ENCODE data around the gene AKAP6. TPM values are rescaled to one million over a fixed set of nuclear protein-coding genes. Genes with fewer than 3 reads are reported as not detected.

The AKAP6 gene
- total and polyA plus RNA-seq, 7 donors = 0.60 to 56.2 (median 29.5) TPM; not detected in 1

DNA sequence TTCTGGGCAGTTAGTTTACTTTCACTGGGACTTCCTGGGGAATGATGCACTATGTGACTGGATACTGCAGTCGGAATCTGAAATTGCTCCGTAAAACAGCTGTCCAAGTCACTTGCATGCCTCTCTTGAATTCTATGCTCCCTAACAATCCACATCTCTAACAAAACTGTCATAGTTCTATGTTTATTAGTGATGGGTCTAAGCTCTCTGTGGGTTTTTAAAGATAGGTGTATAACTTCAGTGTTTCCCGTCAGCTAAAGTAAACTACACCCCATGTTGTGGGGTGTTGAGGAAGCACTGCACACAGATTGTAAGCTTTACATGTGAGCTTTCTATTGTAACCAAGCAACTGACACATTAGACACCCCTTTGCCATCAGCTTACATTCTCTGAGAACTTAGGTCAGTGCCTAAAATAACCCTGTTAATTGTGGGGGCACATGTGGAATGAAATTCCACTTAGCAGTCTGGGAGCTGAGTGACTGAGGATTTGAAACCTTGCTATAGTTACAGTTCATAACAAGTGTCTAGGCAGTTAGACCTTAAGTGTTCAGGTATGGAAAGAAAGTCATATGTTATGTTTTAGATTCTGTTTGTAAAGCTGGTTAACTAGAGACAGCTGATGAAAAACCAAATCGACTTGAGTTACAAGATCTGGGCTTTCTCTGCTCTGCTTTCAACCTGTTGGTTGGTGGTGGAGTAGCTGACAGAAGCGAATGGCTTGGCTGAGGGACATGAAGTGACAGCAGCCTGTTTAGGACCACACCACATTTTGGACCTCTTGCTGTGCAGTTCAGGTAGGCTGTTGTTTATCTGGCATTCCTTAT, 165.7 kb downstream of the AKAP6 start:
- TF ChIP-seq EP300 (IDR thresholded peaks at IDR 0.05) = peak in 1 of 4 donors; percentile 44
- TF ChIP-seq, protein P1, sequence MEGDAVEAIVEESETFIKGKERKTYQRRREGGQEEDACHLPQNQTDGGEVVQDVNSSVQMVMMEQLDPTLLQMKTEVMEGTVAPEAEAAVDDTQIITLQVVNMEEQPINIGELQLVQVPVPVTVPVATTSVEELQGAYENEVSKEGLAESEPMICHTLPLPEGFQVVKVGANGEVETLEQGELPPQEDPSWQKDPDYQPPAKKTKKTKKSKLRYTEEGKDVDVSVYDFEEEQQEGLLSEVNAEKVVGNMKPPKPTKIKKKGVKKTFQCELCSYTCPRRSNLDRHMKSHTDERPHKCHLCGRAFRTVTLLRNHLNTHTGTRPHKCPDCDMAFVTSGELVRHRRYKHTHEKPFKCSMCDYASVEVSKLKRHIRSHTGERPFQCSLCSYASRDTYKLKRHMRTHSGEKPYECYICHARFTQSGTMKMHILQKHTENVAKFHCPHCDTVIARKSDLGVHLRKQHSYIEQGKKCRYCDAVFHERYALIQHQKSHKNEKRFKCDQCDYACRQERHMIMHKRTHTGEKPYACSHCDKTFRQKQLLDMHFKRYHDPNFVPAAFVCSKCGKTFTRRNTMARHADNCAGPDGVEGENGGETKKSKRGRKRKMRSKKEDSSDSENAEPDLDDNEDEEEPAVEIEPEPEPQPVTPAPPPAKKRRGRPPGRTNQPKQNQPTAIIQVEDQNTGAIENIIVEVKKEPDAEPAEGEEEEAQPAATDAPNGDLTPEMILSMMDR (IDR thresholded peaks at IDR 0.05) = no peak
- 76 to 81% methylated on average over 5 of the region's 5 CpGs for WGBS, 2 donors
- Histone ChIP-seq H3K4me1 (peaks cover 0 to 62% (median 33%) of the 10 kb centered on the region in 4 donors), H3K4me3 (peak overlapping the region in 3 of 4 donors; percentile 6 to 36 (median 32)), H3K27me3 (no peaks in the 10 kb centered on the region), H3K36me3 (no peaks in the 10 kb centered on the region), H3K27ac (peak overlapping the region; percentile 71 to 85 (median 78)), H3K9me3 (no peaks in the 10 kb centered on the region)
- DNase-seq = no peak
- intact Hi-C loops (cut with DNase I) = no loop called here

DNA sequence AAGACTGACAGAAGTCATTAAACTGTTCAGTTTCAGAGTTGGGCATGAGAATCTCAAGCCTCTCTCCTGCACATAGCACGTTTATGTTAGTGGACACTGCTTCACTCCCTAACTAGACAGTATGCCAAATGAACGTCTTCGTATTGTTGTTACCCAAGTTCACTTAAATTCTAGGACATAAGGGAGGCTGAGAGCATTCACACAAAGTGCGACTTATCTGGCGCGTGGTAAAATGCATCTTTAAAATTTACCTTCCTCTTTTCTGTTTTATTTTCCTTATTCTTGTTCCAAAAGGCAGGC, 166.3 kb downstream of the AKAP6 start:
- intact Hi-C loops (cut with DNase I) = no loop called here
- TF ChIP-seq, protein P1 (IDR thresholded peaks at IDR 0.05) = no peak
- peak overlapping the region; percentile 71 to 85 (median 78) for H3K27ac ChIP-seq
- no peak for DNase-seq
- H3K36me3 ChIP-seq = no peaks in the 10 kb centered on the region
- H3K4me3 ChIP-seq = peak overlapping the region in 3 of 4 donors; percentile 6 to 36 (median 32)
- peaks cover 0 to 67% (median 33%) of the 10 kb centered on the region in 4 donors for H3K4me1 ChIP-seq
- H3K27me3 ChIP-seq = no peaks in the 10 kb centered on the region
- 78 to 85% methylated on average over 6 of the region's 6 CpGs for WGBS, 2 donors
- no peaks in the 10 kb centered on the region for H3K9me3 ChIP-seq

DNA sequence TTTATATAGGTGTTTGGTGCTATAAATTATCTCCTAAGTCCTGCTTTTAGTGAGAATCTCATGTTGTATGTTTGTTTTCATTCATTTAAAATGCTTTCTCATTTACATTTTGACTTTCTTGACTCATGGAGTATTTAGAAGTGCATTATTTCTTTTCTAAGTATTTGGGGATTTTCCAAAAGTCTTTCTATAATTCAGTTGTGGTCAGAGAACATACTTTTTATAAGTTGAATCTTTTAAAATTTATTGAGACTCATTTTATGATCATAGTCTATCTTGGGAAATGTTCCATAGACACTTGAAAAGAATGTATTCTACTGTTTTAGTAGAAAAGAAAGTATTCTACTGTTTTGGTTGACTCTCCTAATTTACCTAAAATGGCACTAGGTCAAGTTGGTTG, 168.2 kb downstream of the AKAP6 start:
- TF ChIP-seq, protein P1 (IDR thresholded peaks at IDR 0.05) = no peak
- TF ChIP-seq POLR2A (IDR thresholded peaks at IDR 0.05) = no peak
- TF ChIP-seq POLR2AphosphoS5 (IDR thresholded peaks at IDR 0.05) = no peak
- TF ChIP-seq EP300 (IDR thresholded peaks at IDR 0.05) = no peak
- H3K27ac ChIP-seq = peak overlapping the region; percentile 50 to 85 (median 77)
- no peaks in the 10 kb centered on the region for H3K9me3 ChIP-seq
- intact Hi-C loops (cut with DNase I) = no loop called here
- H3K4me1 ChIP-seq = peaks cover 0 to 68% (median 39%) of the 10 kb centered on the region in 4 donors
- no peaks in the 10 kb centered on the region for H3K36me3 ChIP-seq
- H3K4me3 ChIP-seq = peak overlapping the region in 2 of 4 donors; percentile 16 to 36
- H3K27me3 ChIP-seq = no peaks in the 10 kb centered on the region
- DNase-seq = no peak

DNA sequence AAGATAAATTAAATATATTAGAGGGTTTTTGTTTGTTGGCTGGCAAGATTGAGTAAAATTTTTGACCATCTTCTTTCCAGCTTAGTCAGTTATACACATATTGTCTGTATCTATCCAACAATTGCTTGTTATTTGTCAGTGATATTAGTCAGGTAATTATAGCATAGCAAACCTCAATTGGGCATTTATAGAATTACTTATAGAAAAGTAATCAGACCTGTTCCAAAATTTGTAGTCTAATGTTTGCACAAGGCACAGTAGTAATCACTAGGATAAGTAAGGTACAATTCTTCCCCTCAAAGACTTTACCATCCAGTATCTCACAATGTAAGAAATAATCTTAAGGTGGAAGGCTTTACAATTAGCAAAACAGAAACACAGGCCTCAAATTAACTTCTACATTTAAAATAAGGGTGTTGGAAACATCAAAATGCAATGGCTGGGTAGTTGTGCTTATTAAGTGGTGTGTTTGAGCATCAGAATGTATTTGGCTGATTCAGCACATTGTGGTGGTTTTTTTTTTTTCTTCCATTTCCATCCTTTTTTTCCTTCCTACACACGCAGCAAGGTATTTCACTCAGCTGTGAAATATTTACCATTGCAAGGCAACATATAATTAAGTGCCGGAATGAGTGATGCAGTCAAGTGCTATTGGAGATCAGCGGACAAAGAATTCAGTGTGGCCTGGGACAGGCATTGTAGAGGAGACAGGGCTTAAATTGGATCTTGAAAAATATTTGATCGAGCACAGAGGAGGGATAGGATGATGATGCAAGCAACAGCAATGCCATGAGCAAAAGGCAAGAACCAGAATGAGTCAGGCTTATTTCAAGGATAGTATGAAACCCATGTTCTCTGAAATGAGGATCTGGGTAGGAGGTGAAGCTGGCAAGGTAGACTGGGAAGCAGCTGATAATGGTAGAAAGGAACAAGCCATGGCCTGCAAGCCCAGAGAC, 178.2 kb downstream of the AKAP6 start:
- DNase-seq = no peak
- intact Hi-C loops (cut with DNase I) = no loop called here
- Histone ChIP-seq H3K36me3 (no peaks in the 10 kb centered on the region), H3K27me3 (no peaks in the 10 kb centered on the region), H3K9me3 (no peaks in the 10 kb centered on the region), H3K4me1 (peaks cover 0 to 34% (median 13%) of the 10 kb centered on the region in 4 donors), H3K4me3 (no peak overlapping the region), H3K27ac (peak overlapping the region; percentile 75 to 88 (median 82))
- TF ChIP-seq POLR2A (IDR thresholded peaks at IDR 0.05) (no peak), EP300 (IDR thresholded peaks at IDR 0.05) (no peak), POLR2AphosphoS5 (IDR thresholded peaks at IDR 0.05) (no peak)
- WGBS, 2 donors = 91 to 94% methylated on average over 4 of the region's 4 CpGs

DNA sequence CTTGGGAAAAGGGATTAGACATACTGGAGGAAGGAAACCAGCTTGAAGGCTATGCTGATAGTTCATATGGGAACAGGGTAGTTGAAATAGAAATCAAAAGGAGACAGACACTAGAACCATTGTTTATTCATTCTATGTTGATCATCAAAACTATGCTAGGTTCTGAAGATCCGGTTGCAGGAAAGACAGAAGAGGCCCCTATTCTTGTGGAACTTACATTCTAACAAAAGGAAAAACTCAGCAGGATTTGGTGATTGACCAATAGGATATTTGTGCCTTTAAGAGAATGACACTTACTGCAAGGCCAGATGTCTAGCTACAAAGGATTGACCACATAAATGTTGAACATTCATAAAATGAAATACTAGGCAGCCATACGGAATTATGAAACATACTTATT, 179.2 kb downstream of the AKAP6 start:
- DNase-seq = no peak
- intact Hi-C loops (cut with DNase I) = no loop called here
- Histone ChIP-seq H3K9me3 (no peaks in the 10 kb centered on the region), H3K4me3 (no peak overlapping the region), H3K27ac (peak overlapping the region; percentile 75 to 88 (median 82)), H3K36me3 (no peaks in the 10 kb centered on the region), H3K4me1 (peaks cover 0 to 38% (median 21%) of the 10 kb centered on the region in 4 donors), H3K27me3 (no peaks in the 10 kb centered on the region)
- 67 to 79% methylated on average over 2 of the region's 2 CpGs for WGBS, 2 donors
- TF ChIP-seq POLR2AphosphoS5 (IDR thresholded peaks at IDR 0.05) = no peak
- no peak for TF ChIP-seq POLR2A (IDR thresholded peaks at IDR 0.05)
- TF ChIP-seq, protein P1 (IDR thresholded peaks at IDR 0.05) = no peak
- TF ChIP-seq EP300 (IDR thresholded peaks at IDR 0.05) = no peak
